AG04450 (cell line): Measurements from ENCODE around the gene MAPKAP1. TPM values are rescaled to one million over a fixed set of nuclear protein-coding genes. Genes with fewer than 3 reads are reported as not detected.

ENCODE experiments used
- CTCF ChIA-PET: fragments of 300-600, 350-600 bp; formaldehyde crosslinking; extraction: SDS; loops from one replicate; lab custom pipeline; 2022; ENCODE audit warnings: antibody characterized with exemption, inconsistent platforms; lab: Charles Lee
- POLR2A ChIA-PET: fragments of 350-600 bp; formaldehyde crosslinking; extraction: SDS; loops from one replicate; lab custom pipeline; 2021; ENCODE audit warnings: antibody characterized with exemption, inconsistent platforms; lab: Yijun Ruan, JAX
- DNase-seq: peaks from one replicate; pipeline ENCODE4 v3.0.0-alpha.2; 2011; ENCODE audit warnings: low read depth, low spot score
- H3K27ac ChIP-seq: one replicate; pipeline ENCODE4 v1.5.1; 2012; ENCODE audit warnings: low read depth, low read length, control low read depth
- H3K27me3 ChIP-seq: one replicate; pipeline ENCODE4 v1.6.0; 2012; ENCODE audit warnings: low read length; ENCODE audit not compliant: control insufficient read depth, insufficient read depth
- H3K4me3 ChIP-seq: 2 replicates; pipeline ENCODE4 v1.5.1; 2011; ENCODE audit warnings: mild to moderate bottlenecking, low read depth, low read length, control low read depth
- H3K9me3 ChIP-seq: 2 replicates; pipeline ENCODE4 v1.5.1; 2012; ENCODE audit warnings: low read length; ENCODE audit not compliant: control insufficient read depth, insufficient read depth
- polyA plus RNA-seq: library from polyadenylated mRNA; depleted of rRNA; stranded (reverse); fragments of >200 nt; gene quantifications from 2 replicates; pipeline ENCODE4 v1.2.3, GENCODE V29; 2011
- TF ChIP-seq, protein P1 (sequence below): IDR thresholded peaks from 2 replicates; pipeline ENCODE4 v1.5.1; 2011; ENCODE audit warnings: low read depth, low read length, control low read depth, inconsistent platforms

Gene MAPKAP1
- polyA plus RNA-seq, 1 experiment = 140 TPM

DNA sequence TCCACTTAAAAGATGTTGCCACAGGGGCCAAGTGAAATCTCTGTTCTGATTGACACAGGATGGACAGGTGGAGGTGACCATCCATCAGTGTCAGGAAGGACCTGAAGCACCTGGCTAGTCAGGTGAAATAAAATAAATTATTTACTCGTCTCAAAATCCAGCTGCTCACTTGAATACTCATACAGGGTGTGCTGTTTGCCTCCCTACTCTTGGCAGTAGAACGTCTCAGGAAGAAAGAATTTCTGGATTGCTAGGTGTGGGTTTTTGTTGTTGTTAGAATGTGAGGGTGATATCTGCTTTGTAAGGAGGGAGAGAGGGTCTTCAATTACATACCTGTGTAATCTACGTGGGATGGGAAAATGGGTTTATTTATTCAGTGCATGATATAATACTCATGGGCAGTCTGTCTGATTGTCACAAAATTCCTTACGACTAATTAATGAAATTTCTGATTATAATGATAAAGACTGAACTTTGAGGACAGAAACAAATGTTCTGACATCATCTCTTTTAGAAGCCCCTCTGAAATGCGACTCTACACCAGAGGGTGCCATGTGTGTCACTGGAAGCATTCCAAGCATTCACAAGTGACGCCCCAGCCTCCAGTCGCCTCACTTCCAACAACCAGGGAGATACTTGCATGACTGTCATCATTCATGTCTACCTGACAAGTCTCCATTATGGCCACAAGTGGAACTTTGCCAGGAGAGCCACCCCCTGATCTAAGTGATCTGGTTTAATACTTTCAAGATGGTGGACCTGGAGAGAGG lies 227.0 kb downstream of the MAPKAP1 start:
- Histone ChIP-seq H3K9me3 (no peaks in the 10 kb centered on the region), H3K4me3 (no peak overlapping the region), H3K27me3 (no peaks in the 10 kb centered on the region), H3K27ac (no peak overlapping the region)
- POLR2A ChIA-PET = interaction anchor here (0.7 kb wide), 1 partner anchor 7 kb away, joined by 8 read pairs; no protein-coding TSS in a partner anchor
- no peak for DNase-seq
- TF ChIP-seq, protein P1, sequence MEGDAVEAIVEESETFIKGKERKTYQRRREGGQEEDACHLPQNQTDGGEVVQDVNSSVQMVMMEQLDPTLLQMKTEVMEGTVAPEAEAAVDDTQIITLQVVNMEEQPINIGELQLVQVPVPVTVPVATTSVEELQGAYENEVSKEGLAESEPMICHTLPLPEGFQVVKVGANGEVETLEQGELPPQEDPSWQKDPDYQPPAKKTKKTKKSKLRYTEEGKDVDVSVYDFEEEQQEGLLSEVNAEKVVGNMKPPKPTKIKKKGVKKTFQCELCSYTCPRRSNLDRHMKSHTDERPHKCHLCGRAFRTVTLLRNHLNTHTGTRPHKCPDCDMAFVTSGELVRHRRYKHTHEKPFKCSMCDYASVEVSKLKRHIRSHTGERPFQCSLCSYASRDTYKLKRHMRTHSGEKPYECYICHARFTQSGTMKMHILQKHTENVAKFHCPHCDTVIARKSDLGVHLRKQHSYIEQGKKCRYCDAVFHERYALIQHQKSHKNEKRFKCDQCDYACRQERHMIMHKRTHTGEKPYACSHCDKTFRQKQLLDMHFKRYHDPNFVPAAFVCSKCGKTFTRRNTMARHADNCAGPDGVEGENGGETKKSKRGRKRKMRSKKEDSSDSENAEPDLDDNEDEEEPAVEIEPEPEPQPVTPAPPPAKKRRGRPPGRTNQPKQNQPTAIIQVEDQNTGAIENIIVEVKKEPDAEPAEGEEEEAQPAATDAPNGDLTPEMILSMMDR = no peak
- CTCF ChIA-PET = interaction anchor here (0.6 kb wide), 1 partner anchor 12 kb away, joined by 5 read pairs; no protein-coding TSS in a partner anchor

DNA sequence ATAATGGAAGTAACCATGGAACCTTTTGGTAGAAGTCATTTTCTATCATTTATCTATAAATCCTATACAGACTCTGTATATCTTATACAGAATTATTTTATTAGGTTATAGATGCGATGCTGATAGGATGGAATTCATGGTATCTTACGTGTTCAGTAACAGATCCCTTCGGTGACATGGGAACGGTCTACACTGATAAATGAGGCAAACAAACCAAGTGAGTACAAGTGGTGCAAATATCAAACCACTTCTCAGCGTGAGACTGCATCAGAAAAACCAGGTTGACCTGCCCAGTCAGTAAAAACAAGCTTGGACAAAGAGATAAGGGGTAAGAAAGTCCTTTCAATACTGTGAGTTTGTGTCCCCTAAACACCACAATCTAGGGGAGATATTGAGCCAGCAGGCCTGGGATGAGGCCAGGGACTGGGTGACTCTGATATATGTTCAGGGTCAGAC lies 229.9 kb downstream of the MAPKAP1 start:
- Histone ChIP-seq H3K27me3 (no peaks in the 10 kb centered on the region), H3K27ac (no peak overlapping the region), H3K9me3 (no peaks in the 10 kb centered on the region), H3K4me3 (no peak overlapping the region)
- CTCF ChIA-PET = no interaction called here
- TF ChIP-seq, protein P1 = no peak
- POLR2A ChIA-PET = no interaction called here
- DNase-seq = no peak

DNA sequence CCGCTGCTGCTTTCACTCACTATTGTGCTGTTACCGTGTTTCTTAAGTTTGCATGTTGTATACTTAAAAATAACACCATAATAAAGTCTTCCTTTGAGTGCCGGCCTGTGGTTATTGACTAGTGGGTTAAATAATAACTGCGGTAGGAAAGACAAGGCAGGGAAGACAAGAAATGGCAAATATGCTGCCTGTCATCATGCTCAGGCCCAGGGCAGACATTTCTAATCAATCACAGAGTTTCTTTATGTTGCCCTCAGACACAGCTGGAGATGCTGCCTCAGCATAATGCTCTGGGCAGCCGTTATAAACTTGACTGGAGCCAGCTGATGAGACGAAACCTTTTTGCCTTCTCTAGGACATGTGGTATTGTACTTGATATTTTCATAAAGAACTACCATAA lies 230.4 kb downstream of the MAPKAP1 start:
- CTCF ChIA-PET = no interaction called here

DNA sequence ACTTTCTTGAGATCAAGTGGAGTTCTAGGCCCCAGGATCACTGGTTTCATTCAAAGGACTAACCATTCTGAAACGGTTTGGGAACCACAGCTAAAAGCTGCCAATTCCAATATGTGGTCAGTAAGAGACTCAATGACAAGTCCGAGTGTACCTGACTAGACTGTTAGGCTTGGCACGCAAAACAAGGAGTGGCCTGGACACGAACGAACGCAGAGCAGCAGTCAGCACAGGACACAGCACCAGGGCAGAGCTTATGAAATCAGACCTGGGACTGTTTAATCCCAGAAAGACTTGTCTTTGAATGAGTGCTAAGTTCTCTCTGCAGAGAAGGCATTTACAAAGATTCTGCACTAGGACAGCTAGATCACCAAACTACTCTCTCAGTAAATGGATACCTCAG lies 231.6 kb downstream of the MAPKAP1 start:
- TF ChIP-seq, protein P1 = no peak
- ChIA-PET CTCF (no interaction called here), POLR2A (no interaction called here)
- H3K27ac ChIP-seq = no peak overlapping the region
- H3K4me3 ChIP-seq = no peak overlapping the region
- no peaks in the 10 kb centered on the region for H3K27me3 ChIP-seq
- no peak for DNase-seq
- no peaks in the 10 kb centered on the region for H3K9me3 ChIP-seq

More for the DNA sequence above, 230.4 kb downstream of the MAPKAP1 start:
- H3K9me3 ChIP-seq = no peaks in the 10 kb centered on the region
- H3K27me3 ChIP-seq = no peaks in the 10 kb centered on the region
- no peak overlapping the region for H3K27ac ChIP-seq
- TF ChIP-seq, protein P1 = no peak
- no peak for DNase-seq
- no peak overlapping the region for H3K4me3 ChIP-seq
- POLR2A ChIA-PET = no interaction called here
